Embryonic facial prominence (tissue), 1 donor: ENCODE results near the gene TRAPPC2L.

Experiments used
- DNase-seq: peaks from one replicate; pipeline ENCODE4 v3.0.0-alpha.2; 2016; ENCODE audit errors: extremely low spot score

The TRAPPC2L gene

GRCh38 chr16:88859381-88860091 lies 2.6 kb downstream of the TRAPPC2L start:
- no peak for DNase-seq

- DNase-seq = no peak
These were observed 4.4 kb downstream of the TRAPPC2L start for GRCh38 chr16:88861359-88861758.

- DNase-seq = no peak
These were observed 6.0 kb downstream of the TRAPPC2L start for GRCh38 chr16:88862968-88863367.

GRCh38 chr16:88863426-88863825 lies 6.5 kb downstream of the TRAPPC2L start:
- DNase-seq = no peak

- no peak for DNase-seq
These were observed 7.2 kb downstream of the TRAPPC2L start for GRCh38 chr16:88864099-88864498.

GRCh38 chr16:88864521-88864920 lies 7.6 kb downstream of the TRAPPC2L start:
- no peak for DNase-seq

- no peak for DNase-seq
These were observed 8.4 kb downstream of the TRAPPC2L start for GRCh38 chr16:88865310-88865709.

- DNase-seq = no peak
These were observed 8.8 kb downstream of the TRAPPC2L start for GRCh38 chr16:88865742-88866141.

- DNase-seq = no peak
These were observed 9.4 kb downstream of the TRAPPC2L start, which contains the start of gene PABPN1L for GRCh38 chr16:88866151-88866920. Gene PABPN1L, minus strand, starts transcription at chr16:88866660. Its CDS starts 54 bp downstream, at chr16:88866606.

GRCh38 chr16:88867581-88868246 lies 10.8 kb downstream of the TRAPPC2L start:
- no peak for DNase-seq

GRCh38 chr16:88868974-88869672 lies 12.2 kb downstream of the TRAPPC2L start:
- no peak for DNase-seq

- no peak for DNase-seq
These were observed 12.7 kb downstream of the TRAPPC2L start for GRCh38 chr16:88869673-88869980.

GRCh38 chr16:88870608-88871348 lies 13.9 kb downstream of the TRAPPC2L start:
- no peak for DNase-seq

GRCh38 chr16:88871349-88871702 lies 14.4 kb downstream of the TRAPPC2L start:
- DNase-seq = no peak

GRCh38 chr16:88871730-88872416 lies 14.9 kb downstream of the TRAPPC2L start:
- DNase-seq = no peak

- no peak for DNase-seq
These were observed 15.9 kb downstream of the TRAPPC2L start for GRCh38 chr16:88872650-88873331.

GRCh38 chr16:88874938-88875599 lies 18.1 kb downstream of the TRAPPC2L start:
- no peak for DNase-seq

- DNase-seq = no peak
These were observed 18.8 kb downstream of the TRAPPC2L start for GRCh38 chr16:88875703-88876234.

GRCh38 chr16:88876942-88877526 lies 20.1 kb downstream of the TRAPPC2L start:
- DNase-seq = no peak
